ENCODE measurements around the gene SULT1A2.
A peak's percentile ranks its signal among the peaks of the same experiment; 100 is the strongest.
"Not testable (repeated sequence)": the region's sequence is repeated elsewhere in the genome, so short reads cannot be mapped to it uniquely, and the experiment has no call there.

Gene SULT1A2

GRCh38 chr16:28596840-28597691 is at the start of gene SULT1A2:
Gene SULT1A2 (minus strand): TSS chr16:28597050. CDS start chr16:28595930, 1,120 bp downstream.
- H3K4me3 ChIP-seq (replicated peaks in 1 of 2; ENCODE audit: low read depth in 2 of 2, low read length in 2 of 2): no peak within 1 kb of the TSS
- TF ChIP-seq, protein P1, sequence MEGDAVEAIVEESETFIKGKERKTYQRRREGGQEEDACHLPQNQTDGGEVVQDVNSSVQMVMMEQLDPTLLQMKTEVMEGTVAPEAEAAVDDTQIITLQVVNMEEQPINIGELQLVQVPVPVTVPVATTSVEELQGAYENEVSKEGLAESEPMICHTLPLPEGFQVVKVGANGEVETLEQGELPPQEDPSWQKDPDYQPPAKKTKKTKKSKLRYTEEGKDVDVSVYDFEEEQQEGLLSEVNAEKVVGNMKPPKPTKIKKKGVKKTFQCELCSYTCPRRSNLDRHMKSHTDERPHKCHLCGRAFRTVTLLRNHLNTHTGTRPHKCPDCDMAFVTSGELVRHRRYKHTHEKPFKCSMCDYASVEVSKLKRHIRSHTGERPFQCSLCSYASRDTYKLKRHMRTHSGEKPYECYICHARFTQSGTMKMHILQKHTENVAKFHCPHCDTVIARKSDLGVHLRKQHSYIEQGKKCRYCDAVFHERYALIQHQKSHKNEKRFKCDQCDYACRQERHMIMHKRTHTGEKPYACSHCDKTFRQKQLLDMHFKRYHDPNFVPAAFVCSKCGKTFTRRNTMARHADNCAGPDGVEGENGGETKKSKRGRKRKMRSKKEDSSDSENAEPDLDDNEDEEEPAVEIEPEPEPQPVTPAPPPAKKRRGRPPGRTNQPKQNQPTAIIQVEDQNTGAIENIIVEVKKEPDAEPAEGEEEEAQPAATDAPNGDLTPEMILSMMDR (IDR thresholded peaks at IDR 0.05; ENCODE audit: low read depth, low read length): no peak

DNA sequence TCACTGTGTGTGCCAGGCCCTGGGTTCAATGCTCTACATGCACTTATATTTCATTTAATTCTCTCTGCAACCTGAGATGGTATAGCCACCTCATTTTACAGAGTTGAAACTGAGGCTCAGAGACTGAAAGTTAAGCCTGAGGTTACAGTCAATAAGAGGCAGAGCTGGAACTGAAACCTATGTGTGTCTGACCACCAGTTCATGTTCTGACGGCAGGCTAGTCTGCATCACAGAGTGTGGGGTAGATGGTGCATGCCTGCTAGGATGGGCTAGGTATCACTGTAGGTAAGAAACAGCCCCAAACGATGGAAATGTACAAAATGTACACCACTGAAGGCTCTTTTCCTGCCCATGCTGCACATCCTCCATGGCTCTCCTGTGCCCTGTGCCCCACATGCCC is 43.1 kb upstream of the SULT1A2 start:
- not testable (repeated sequence) for DNase-seq (ENCODE audit: low read depth in 2 of 2); H3K4me3 ChIP-seq (replicated peaks in 1 of 2; ENCODE audit: low read depth in 2 of 2, low read length in 2 of 2)

More at GRCh38 chr16:28596840-28597691, at the start of gene SULT1A2:
- DNase-seq (ENCODE audit: low read depth in 2 of 2): peak in 1 of 2 donors; percentile 48

DNA sequence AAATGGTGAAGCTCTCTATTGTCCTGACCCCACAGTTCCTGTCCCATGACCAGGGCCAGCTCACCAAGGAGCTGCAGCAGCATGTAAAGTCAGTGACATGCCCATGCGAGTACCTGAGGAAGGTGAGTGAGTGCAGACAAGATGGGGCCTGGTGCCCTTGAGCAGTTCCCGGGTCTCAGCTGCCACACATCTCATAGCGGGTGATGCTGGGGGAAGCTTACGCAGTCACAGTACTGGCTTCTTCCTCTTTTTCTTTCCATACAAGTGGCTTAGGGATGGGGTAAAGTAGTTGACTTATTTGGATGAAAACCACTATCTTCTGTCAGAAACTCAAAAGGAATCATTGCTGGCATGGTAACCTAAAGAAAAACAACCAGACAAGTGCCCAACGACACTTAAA is 41.5 kb upstream of the SULT1A2 start:
- DNase-seq (ENCODE audit: low read depth in 2 of 2); H3K4me3 ChIP-seq (replicated peaks in 1 of 2; ENCODE audit: low read depth in 2 of 2, low read length in 2 of 2): not testable (repeated sequence)

GRCh38 chr16:28637765-28638164 is 40.9 kb upstream of the SULT1A2 start, which contains the start of gene NPIPB8:
Gene NPIPB8 (plus strand): TSS chr16:28638065. CDS start chr16:28638361, 296 bp downstream.
- DNase-seq (ENCODE audit: low read depth in 2 of 2); H3K4me3 ChIP-seq (replicated peaks in 1 of 2; ENCODE audit: low read depth in 2 of 2, low read length in 2 of 2): not testable (repeated sequence)

DNA sequence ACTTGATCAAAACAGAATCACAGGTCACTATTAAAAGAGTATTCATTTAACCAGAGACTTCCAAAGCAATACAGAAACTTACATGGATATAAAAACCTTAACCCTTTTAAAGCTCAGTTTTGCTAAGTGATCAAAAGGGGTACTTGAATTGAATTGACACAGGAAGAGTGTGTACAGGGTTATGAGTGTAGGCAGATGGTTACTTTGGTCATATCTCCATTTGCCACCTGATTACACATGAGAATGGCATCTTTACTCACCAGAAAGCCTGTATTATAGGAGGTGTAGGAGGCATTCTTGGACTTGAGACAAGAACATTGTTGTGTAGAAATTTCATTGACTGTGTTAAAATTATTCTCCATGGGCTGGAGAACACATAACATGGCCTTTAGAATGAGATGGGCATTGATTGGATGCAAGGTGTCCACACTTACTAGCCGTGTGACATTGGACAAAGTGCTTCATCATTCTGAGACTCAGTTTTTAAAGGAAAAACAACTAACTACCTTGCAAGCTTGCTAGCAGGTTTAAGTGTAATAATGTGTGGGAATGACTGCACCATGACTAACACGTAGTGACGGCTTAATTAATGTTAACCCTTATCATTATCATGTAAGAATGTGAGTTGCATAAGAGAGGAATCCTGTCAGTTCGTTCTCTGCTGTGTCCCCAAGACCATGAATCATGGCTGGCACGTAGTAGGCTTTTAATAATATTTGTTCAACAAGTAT is 39.4 kb upstream of the SULT1A2 start:
- not testable (repeated sequence) for H3K4me3 ChIP-seq (replicated peaks in 1 of 2; ENCODE audit: low read depth in 2 of 2, low read length in 2 of 2)
- peak; percentile 76 to 79 for DNase-seq (ENCODE audit: low read depth in 2 of 2)

DNA sequence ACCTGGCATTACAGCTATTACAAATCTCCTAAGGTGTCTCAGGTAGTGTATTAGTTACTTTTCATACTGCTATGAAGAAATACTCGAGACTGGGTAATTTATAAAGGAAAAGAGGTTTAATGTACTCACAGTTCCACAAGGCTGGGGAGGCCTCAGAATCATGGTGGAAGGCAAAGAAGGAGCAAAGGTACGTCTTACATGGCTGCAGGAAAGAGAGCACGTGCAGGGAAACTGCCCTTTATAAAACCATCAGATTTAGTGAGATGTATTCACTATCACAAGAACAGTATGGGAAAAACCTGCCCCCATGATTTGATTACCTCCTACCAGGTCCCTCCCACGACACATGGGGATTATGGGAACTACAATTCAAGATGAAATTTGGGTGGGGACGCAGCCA is 34.1 kb upstream of the SULT1A2 start:
- H3K4me3 ChIP-seq (replicated peaks in 1 of 2; ENCODE audit: low read depth in 2 of 2, low read length in 2 of 2); DNase-seq (ENCODE audit: low read depth in 2 of 2): not testable (repeated sequence)

- peak overlapping the region in 1 of 2 donors; percentile 24 for H3K4me3 ChIP-seq (replicated peaks in 1 of 2; ENCODE audit: low read depth in 2 of 2, low read length in 2 of 2)
- TF ChIP-seq, protein P1 (IDR thresholded peaks at IDR 0.05; ENCODE audit: low read depth, low read length): no peak
- DNase-seq (ENCODE audit: low read depth in 2 of 2): peak in 1 of 2 donors; percentile 20
Observed at GRCh38 chr16:28623172-28623711, 26.4 kb upstream of the SULT1A2 start.

DNA sequence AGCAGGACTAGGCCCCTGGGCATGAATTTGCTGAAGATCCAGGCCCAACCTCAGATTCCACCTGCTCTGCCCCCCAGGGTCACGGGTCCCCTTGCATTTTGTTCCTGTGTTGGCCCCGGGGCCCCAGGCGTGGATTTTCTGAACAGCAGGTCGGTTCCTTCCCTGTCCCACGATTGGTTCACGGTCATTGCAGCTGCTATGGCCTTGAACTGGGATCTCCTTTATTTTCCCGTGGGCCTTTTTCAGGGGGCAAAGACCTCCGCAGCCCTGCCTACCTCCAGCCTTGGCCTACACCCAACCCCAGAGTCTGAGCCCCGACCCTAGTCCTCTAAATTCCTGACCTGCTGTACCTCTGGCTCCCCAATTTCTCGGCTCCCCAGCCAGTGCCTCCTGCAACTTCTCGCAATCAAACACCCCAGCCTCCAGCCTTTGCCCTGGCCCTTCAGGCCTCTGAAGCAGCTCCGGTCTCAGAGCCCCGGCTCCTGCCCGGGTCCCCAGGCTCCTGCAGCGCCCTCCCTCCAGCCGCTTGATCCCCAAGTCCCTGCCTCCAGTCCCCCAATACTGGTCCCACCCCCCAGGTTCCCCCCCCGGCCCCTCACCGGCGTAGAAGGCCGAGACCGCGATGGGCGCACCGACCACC is 25.8 kb upstream of the SULT1A2 start:
- H3K4me3 ChIP-seq (replicated peaks in 1 of 2; ENCODE audit: low read depth in 2 of 2, low read length in 2 of 2): peak overlapping the region in 1 of 2 donors; percentile 24
- DNase-seq (ENCODE audit: low read depth in 2 of 2): not testable (repeated sequence)

DNA sequence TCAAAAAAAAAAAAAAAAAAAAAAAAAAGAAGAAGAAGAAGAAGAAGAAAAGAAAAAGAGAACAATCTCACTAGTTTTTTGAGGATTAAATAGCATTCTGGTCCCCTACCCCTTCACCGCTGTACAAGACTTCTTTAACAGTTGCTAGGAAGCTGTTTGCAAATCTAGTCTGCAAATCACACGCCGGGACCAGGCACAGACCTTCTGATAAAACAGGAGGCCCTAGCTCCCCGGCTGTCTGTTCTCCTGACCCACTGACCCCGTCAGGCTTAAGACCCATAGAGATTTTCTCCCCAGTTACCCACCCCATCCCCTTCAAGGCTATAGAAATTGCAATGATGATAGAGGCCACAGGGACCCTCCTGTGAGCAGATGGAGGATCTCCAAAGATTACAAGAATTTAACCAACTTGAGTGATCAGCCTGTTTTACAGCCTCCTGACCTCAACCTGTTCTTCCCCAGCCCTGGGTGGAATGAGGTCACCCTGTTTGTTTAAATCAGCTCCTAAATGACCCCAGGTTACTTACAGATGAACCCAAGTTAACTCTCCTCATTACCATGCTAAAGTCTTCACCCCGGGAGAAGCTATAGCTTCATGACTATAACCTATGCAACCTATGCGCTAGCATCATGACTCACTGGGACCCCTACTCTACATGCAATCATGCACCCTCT is 24.8 kb upstream of the SULT1A2 start:
- H3K4me3 ChIP-seq (replicated peaks in 1 of 2; ENCODE audit: low read depth in 2 of 2, low read length in 2 of 2): no peak overlapping the region
- no peak for DNase-seq (ENCODE audit: low read depth in 2 of 2)
- TF ChIP-seq, protein P1 (IDR thresholded peaks at IDR 0.05; ENCODE audit: low read depth, low read length): no peak

GRCh38 chr16:28620316-28620715 is 23.5 kb upstream of the SULT1A2 start:
- DNase-seq (ENCODE audit: low read depth in 2 of 2); H3K4me3 ChIP-seq (replicated peaks in 1 of 2; ENCODE audit: low read depth in 2 of 2, low read length in 2 of 2): not testable (repeated sequence)
